ENCODE measurements around the gene SPEN.

GRCh38 chr1:15931401-15931800 lies 83.9 kb downstream of the SPEN start:
- TF ChIP-seq CTCF (IDR thresholded peaks at IDR 0.05) (no peak), POLR2AphosphoS5 (IDR thresholded peaks at IDR 0.05; ENCODE audit: insufficient read depth in 1 of 2, low read depth in 1 of 2) (no peak)

Measured in vagina (tissue), 2 donors.